Spleen (tissue), 11 donors: ENCODE results near the gene SLC6A5. TPM values are rescaled to one million over a fixed set of nuclear protein-coding genes. Genes with fewer than 3 reads are reported as not detected.

Source experiments
- DNase-seq: peaks from one replicate; pipeline ENCODE4 v3.0.0-alpha.2; 2020
- H3K27ac ChIP-seq, 8 donors: fragments of 200-600 bp; sonication (generic) in 7 of 8; 1 replicate in 4 of 8; 2 replicates in 4 of 8; pipeline versions ENCODE4 v1.5.0 to v1.8.0; 2016 to 2021; ENCODE audit warnings: inconsistent platforms in 4 of 8, mild to moderate bottlenecking in 4 of 8, moderate library complexity in 1 of 8
- H3K27me3 ChIP-seq, 7 donors: fragments of 200-600 bp; sonication (generic) in 6 of 7; replicated peaks in 1 of 7; 1 replicate in 4 of 7; 2 replicates in 3 of 7; pipeline versions ENCODE4 v1.5.0 to v1.8.0; 2016 to 2021; ENCODE audit warnings: inconsistent platforms in 3 of 7, mild to moderate bottlenecking in 1 of 7
- H3K36me3 ChIP-seq, 6 donors: fragments of 200-600 bp; sonication (generic) in 5 of 6; 1 replicate in 4 of 6; 2 replicates in 2 of 6; pipeline versions ENCODE4 v1.5.0 to v1.8.0; 2016 to 2021; ENCODE audit warnings: inconsistent platforms in 2 of 6
- H3K4me1 ChIP-seq, 6 donors: fragments of 200-600 bp; sonication (generic) in 5 of 6; 1 replicate in 3 of 6; 2 replicates in 3 of 6; pipeline versions ENCODE4 v1.5.0 to v1.8.0; 2016 to 2021; ENCODE audit warnings: inconsistent platforms in 3 of 6
- H3K4me3 ChIP-seq, 8 donors: fragments of 200-600 bp; sonication (generic) in 7 of 8; 1 replicate in 4 of 8; 2 replicates in 4 of 8; pipeline versions ENCODE4 v1.5.0 to v1.8.0; 2016 to 2021; ENCODE audit warnings: inconsistent platforms in 4 of 8, mild to moderate bottlenecking in 4 of 8, moderate library complexity in 2 of 8
- H3K9me3 ChIP-seq, 8 donors: fragments of 200-600 bp; sonication (generic) in 7 of 8; 1 replicate in 4 of 8; 2 replicates in 4 of 8; pipeline versions ENCODE4 v1.5.0 to v1.8.0; 2016 to 2021; ENCODE audit warnings: inconsistent platforms in 4 of 8
- POLR2A ChIP-seq, 3 donors: fragments of 450-650 bp; IDR thresholded peaks; one replicate each; pipeline ENCODE4 v1.5.1; 2017; ENCODE audit warnings: antibody characterized with exemption in 3 of 3, mild to moderate bottlenecking in 1 of 3
- POLR2AphosphoS5 ChIP-seq, 3 donors: sonication (generic); formaldehyde crosslinking; IDR thresholded peaks; one replicate each; pipeline ENCODE4 v1.5.1; 2017; ENCODE audit warnings: antibody characterized with exemption in 3 of 3
- WGBS, 5 donors: extraction: QIAGEN DNeasy Blood & Tissue Kit in 3 of 5; methylation state at CpG; one replicate each; pipeline versions ENCODE4 v1.1.5 to v1.1.7; 2013 to 2018; 5-methylcytosine and 5-hydroxymethylcytosine counted together
- intact Hi-C: fragments of 100-400 bp; cut with DNase I; formaldehyde crosslinking; loops from one replicate; pipeline ENCODE4 v1.15.0; 2023; ENCODE audit warnings: low total_unique reads
- polyA plus RNA-seq, 3 donors: library from polyadenylated mRNA; stranded (reverse); fragments of 200-250 nt; gene quantifications; one replicate each; pipeline ENCODE4 v1.2.1, GENCODE V29; 2013
- total RNA-seq, 7 donors: library from RNA; depleted of rRNA in 3 of 7; stranded (reverse); fragments of >200 nt in 3 of 7; fragmentation: NEBNext Ultra II Directional in 4 of 7; extraction: Animal tissue kit (Norgen Biotek cat#: 25700) in 4 of 7; gene quantifications; one replicate each; pipeline versions ENCODE4 v1.1.0 to v1.2.1, GENCODE V29; 2016 to 2021
- TF ChIP-seq, protein P1 (sequence below), 11 experiments: fragments of 200-600 bp in 7 of 11; fragments of 450-650 bp in 4 of 11; sonication (generic) in 4 of 11; IDR thresholded peaks in 8 of 11; conservative IDR thresholded peaks in 3 of 11; 1 replicate in 7 of 11; 2 replicates in 4 of 11; pipeline versions ENCODE4 v1.4.0 to v1.8.0; 2016 to 2021; ENCODE audit warnings: antibody characterized with exemption in 11 of 11, inconsistent platforms in 4 of 11, mild to moderate bottlenecking in 1 of 11
- donor health status: healthy with polysubstance abuse.
- donor health status: DM: no; HTN: no; CAD: no; lungs with moderate emphysema.
- donor health status: DM: no; HTN: no; CAD: no.
- donor health status: Bipolar disorder and iron deficiency.
- donor health status: healthy.
- donor health status: DM: no; HTN: no; CAD: no.
- donor health status: DM: yes; HTN: yes; CAD: no.

SLC6A5 gene
- total and polyA plus RNA-seq, 10 donors: not detected

DNA sequence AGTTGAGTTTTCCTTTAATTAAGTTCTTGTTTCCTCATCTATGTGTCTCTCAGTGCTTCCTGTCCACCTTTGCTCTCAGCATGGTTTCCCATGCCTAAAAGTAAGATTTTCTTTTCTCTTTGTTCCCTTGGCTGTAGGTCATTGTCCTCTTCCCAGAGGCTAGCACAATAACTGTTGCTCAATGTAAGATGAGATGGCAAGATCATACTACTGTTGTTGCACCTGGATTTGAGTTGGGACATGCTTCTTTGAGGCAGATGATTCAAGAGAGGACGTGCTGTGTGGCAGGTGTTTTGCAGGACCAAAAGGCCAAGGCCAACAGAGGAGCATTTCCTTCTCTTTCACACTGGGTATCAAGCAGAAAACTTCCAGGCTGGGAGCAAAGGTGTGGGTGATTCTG is 58.7 kb downstream of the SLC6A5 start:
- Histone ChIP-seq H3K4me3 (no peak overlapping the region), H3K9me3 (peaks cover 0 to 9% (median 0%) of the 10 kb centered on the region in 8 donors), H3K36me3 (no peaks in the 10 kb centered on the region), H3K27me3 (peaks cover 0 to 26% (median 0%) of the 10 kb centered on the region in 7 donors), H3K4me1 (no peaks in the 10 kb centered on the region), H3K27ac (no peak overlapping the region)
- DNase-seq: no peak
- intact Hi-C loops: no loop called here
- 14 to 48% (median 35%) methylated on average over 1 of the region's 1 CpG for WGBS, 5 donors
- TF ChIP-seq, protein P1, sequence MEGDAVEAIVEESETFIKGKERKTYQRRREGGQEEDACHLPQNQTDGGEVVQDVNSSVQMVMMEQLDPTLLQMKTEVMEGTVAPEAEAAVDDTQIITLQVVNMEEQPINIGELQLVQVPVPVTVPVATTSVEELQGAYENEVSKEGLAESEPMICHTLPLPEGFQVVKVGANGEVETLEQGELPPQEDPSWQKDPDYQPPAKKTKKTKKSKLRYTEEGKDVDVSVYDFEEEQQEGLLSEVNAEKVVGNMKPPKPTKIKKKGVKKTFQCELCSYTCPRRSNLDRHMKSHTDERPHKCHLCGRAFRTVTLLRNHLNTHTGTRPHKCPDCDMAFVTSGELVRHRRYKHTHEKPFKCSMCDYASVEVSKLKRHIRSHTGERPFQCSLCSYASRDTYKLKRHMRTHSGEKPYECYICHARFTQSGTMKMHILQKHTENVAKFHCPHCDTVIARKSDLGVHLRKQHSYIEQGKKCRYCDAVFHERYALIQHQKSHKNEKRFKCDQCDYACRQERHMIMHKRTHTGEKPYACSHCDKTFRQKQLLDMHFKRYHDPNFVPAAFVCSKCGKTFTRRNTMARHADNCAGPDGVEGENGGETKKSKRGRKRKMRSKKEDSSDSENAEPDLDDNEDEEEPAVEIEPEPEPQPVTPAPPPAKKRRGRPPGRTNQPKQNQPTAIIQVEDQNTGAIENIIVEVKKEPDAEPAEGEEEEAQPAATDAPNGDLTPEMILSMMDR (IDR thresholded peaks at IDR 0.05 in 8 of 11, conservative IDR thresholded peaks at IDR 0.05 in 3 of 11): no peak
- TF ChIP-seq POLR2AphosphoS5 (IDR thresholded peaks at IDR 0.05): no peak
- no peak for TF ChIP-seq POLR2A (IDR thresholded peaks at IDR 0.05)

DNA sequence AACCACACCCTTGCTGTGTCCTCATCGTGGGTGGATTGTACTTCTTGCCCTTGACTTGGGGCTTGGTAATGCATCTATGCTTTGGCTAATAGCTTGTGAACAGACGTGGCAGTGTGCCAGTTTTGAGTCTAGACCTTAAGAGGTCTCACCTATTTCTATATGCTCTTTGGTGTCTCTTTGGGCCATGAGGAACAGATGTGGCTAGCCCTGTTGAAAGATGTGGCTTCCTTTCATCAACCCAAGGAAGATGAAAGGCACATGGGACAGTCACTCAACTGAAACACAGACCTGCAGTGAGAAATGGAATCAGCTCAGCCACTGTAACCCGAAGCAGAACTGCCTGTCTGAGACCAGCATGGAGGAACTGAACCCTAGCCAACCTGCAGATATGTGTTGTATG is 62.0 kb downstream of the SLC6A5 start:
- DNase-seq: no peak
- Histone ChIP-seq H3K27ac (no peak overlapping the region), H3K4me3 (no peak overlapping the region), H3K36me3 (no peaks in the 10 kb centered on the region), H3K9me3 (peaks cover 0 to 9% (median 0%) of the 10 kb centered on the region in 8 donors), H3K27me3 (peaks cover 0 to 14% (median 0%) of the 10 kb centered on the region in 7 donors), H3K4me1 (no peaks in the 10 kb centered on the region)
- 48 to 59% (median 58%) methylated on average over 3 of the region's 3 CpGs for WGBS, 5 donors
- TF ChIP-seq POLR2A (IDR thresholded peaks at IDR 0.05) (no peak), POLR2AphosphoS5 (IDR thresholded peaks at IDR 0.05) (no peak)
- TF ChIP-seq, protein P1 (IDR thresholded peaks at IDR 0.05 in 8 of 11, conservative IDR thresholded peaks at IDR 0.05 in 3 of 11): no peak
- intact Hi-C loops: no loop called here

DNA sequence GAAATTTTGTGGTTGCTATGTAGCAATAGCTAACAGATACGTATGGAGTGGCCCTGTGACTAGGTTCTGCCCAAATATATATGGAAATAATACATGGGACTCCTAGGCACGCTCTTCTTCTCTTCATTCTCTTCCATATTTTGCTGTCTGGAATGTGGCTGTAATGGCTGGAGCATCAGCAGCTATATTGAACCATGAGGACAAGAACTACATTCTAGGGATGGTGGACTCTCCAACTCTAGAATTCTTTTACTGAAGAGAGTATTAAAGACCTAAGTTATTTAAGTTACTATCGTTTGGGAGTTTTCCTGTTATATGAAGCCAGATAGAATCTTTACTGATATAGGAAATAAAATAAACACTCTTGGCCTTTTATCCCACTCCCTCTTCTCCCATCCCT is 62.4 kb downstream of the SLC6A5 start:
- no peak for DNase-seq
- Histone ChIP-seq H3K27ac (no peak overlapping the region), H3K4me3 (no peak overlapping the region), H3K36me3 (no peaks in the 10 kb centered on the region), H3K9me3 (peaks cover 0 to 9% (median 0%) of the 10 kb centered on the region in 8 donors), H3K27me3 (peaks cover 0 to 14% (median 0%) of the 10 kb centered on the region in 7 donors), H3K4me1 (no peaks in the 10 kb centered on the region)
- TF ChIP-seq, protein P1 (IDR thresholded peaks at IDR 0.05 in 8 of 11, conservative IDR thresholded peaks at IDR 0.05 in 3 of 11): no peak
- TF ChIP-seq POLR2A (IDR thresholded peaks at IDR 0.05) (no peak), POLR2AphosphoS5 (IDR thresholded peaks at IDR 0.05) (no peak)
- intact Hi-C loops: no loop called here
- 71 to 77% (median 76%) methylated on average over 3 of the region's 3 CpGs for WGBS, 5 donors

DNA sequence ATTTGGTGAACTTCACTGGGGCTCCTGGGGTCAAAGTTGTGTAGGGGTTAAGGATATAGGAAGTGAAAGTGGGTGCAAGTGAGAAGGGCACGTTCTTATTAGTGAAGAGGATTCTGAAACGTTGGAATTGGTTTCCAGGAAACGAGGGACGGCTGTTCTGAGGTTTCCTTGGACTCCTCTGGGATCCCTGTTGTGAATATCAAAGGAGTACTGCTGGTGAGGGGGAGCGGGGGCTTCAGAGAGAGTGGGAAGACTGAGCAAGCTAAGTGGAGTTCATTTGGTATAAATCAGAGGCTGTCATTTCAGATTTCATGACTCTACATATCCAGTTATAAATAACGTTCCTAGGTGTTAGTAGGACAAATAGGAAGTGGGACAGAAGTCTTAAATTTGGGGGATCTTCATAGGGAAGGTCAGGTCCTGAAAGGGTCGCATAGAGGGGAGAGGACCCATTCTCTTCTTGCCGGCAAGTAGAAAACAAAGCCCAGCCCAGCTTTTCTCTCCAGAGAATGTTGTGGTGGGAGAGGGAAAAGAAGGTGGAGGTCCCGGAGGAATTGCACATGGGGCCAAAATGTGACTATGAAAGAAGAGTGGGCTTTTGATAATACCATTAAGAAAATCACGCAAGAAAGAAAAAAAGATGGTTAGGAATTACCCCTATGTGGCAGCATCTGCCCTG is 68.9 kb downstream of the SLC6A5 start:
- intact Hi-C loops: no loop called here
- H3K27me3 ChIP-seq: peaks cover 3 to 72% (median 34%) of the 10 kb centered on the region in 7 donors
- H3K36me3 ChIP-seq: no peaks in the 10 kb centered on the region
- no peak overlapping the region for H3K27ac ChIP-seq
- H3K4me3 ChIP-seq: no peak overlapping the region
- H3K4me1 ChIP-seq: peaks cover 0 to 28% (median 15%) of the 10 kb centered on the region in 6 donors
- no peak for TF ChIP-seq POLR2A (IDR thresholded peaks at IDR 0.05)
- TF ChIP-seq, protein P1 (IDR thresholded peaks at IDR 0.05 in 8 of 11, conservative IDR thresholded peaks at IDR 0.05 in 3 of 11): no peak
- TF ChIP-seq POLR2AphosphoS5 (IDR thresholded peaks at IDR 0.05): no peak
- WGBS, 5 donors: 3 to 7% (median 5%) methylated on average over 10 of the region's 10 CpGs
- DNase-seq: no peak
- H3K9me3 ChIP-seq: no peaks in the 10 kb centered on the region
